ENCODE measurements around the gene GSTA4. TPM values are rescaled to one million over a fixed set of nuclear protein-coding genes. Genes with fewer than 3 reads are reported as not detected.

GSTA4 gene
- total and polyA plus RNA-seq, 7 donors: 4.8 to 20.1 (median 12.8) TPM

DNA sequence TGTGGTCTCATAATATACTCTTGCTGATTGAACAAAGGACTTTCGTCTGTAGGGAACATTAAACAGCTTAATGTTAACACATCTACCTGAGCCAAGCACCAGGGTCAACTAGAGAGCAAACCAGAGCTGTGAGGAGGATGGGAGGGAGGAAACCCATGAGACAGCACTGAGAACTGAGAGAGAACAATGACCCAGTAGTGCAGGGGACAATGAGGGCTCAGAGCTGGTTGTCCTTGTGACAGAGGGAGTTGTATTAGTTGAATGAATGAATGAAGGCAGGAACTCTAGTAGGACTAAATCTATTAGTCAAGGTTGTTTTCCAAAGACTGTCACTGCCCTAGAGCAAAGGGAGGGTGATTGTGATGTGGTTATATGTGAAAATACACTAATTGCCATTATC is 28.2 kb upstream of the GSTA4 start:
- DNase-seq: no peak
- H3K36me3 ChIP-seq (ENCODE audit: insufficient read depth in 1 of 2, low read depth in 1 of 2): peaks cover 4 to 67% of the 10 kb centered on the region in 2 donors
- TF ChIP-seq, protein P1, sequence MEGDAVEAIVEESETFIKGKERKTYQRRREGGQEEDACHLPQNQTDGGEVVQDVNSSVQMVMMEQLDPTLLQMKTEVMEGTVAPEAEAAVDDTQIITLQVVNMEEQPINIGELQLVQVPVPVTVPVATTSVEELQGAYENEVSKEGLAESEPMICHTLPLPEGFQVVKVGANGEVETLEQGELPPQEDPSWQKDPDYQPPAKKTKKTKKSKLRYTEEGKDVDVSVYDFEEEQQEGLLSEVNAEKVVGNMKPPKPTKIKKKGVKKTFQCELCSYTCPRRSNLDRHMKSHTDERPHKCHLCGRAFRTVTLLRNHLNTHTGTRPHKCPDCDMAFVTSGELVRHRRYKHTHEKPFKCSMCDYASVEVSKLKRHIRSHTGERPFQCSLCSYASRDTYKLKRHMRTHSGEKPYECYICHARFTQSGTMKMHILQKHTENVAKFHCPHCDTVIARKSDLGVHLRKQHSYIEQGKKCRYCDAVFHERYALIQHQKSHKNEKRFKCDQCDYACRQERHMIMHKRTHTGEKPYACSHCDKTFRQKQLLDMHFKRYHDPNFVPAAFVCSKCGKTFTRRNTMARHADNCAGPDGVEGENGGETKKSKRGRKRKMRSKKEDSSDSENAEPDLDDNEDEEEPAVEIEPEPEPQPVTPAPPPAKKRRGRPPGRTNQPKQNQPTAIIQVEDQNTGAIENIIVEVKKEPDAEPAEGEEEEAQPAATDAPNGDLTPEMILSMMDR (IDR thresholded peaks at IDR 0.05): no peak

GRCh38 chr6:53020005-53020744 is 25.1 kb upstream of the GSTA4 start:
- Histone ChIP-seq H3K9me3 (no peaks in the 10 kb centered on the region), H3K36me3 (ENCODE audit: insufficient read depth in 1 of 2, low read depth in 1 of 2) (peaks cover 15 to 71% of the 10 kb centered on the region in 2 donors), H3K4me1 (no peaks in the 10 kb centered on the region), H3K27ac (no peak overlapping the region), H3K27me3 (ENCODE audit: insufficient read depth in 3 of 3, low read length in 2 of 3) (no peaks in the 10 kb centered on the region), H3K4me3 (no peak overlapping the region)
- DNase-seq (no peak), ATAC-seq (no peak)
- WGBS, 3 donors: 77 to 81% (median 81%) methylated on average over 3 of the region's 3 CpGs
- intact Hi-C loops (cut with DNase I): no loop called here
- TF ChIP-seq, protein P1 (IDR thresholded peaks at IDR 0.05): no peak

More for the DNA sequence above, 28.2 kb upstream of the GSTA4 start:
- WGBS, 3 donors: 91 to 100% (median 93%) methylated on average over 1 of the region's 1 CpG
- no peaks in the 10 kb centered on the region for H3K9me3 ChIP-seq
- H3K27ac ChIP-seq: no peak overlapping the region
- H3K4me3 ChIP-seq: no peak overlapping the region
- intact Hi-C loops (cut with DNase I): no loop called here
- no peak for ATAC-seq
- no peaks in the 10 kb centered on the region for H3K4me1 ChIP-seq
- no peaks in the 10 kb centered on the region for H3K27me3 ChIP-seq (ENCODE audit: insufficient read depth in 3 of 3, low read length in 2 of 3)

GRCh38 chr6:53018446-53018845 is 23.4 kb upstream of the GSTA4 start:
- ATAC-seq: no peak
- TF ChIP-seq, protein P1 (IDR thresholded peaks at IDR 0.05): no peak
- no peaks in the 10 kb centered on the region for H3K9me3 ChIP-seq
- no peak for DNase-seq
- intact Hi-C loops (cut with DNase I): no loop called here
- no peaks in the 10 kb centered on the region for H3K27me3 ChIP-seq (ENCODE audit: insufficient read depth in 3 of 3, low read length in 2 of 3)
- H3K36me3 ChIP-seq (ENCODE audit: insufficient read depth in 1 of 2, low read depth in 1 of 2): peaks cover 19 to 76% of the 10 kb centered on the region in 2 donors
- no peak overlapping the region for H3K4me3 ChIP-seq
- no peaks in the 10 kb centered on the region for H3K4me1 ChIP-seq
- WGBS, 3 donors: 91 to 97% (median 95%) methylated on average over 2 of the region's 2 CpGs
- no peak overlapping the region for H3K27ac ChIP-seq

- WGBS, 3 donors: 97 to 99% (median 98%) methylated on average over 1 of the region's 1 CpG
Observed at GRCh38 chr6:53015486-53015885, 20.4 kb upstream of the GSTA4 start.

More at GRCh38 chr6:53015486-53015885, 20.4 kb upstream of the GSTA4 start:
- Histone ChIP-seq H3K4me3 (no peak overlapping the region), H3K36me3 (ENCODE audit: insufficient read depth in 1 of 2, low read depth in 1 of 2) (peaks cover 19 to 98% of the 10 kb centered on the region in 2 donors), H3K9me3 (no peaks in the 10 kb centered on the region), H3K27ac (no peak overlapping the region), H3K27me3 (ENCODE audit: insufficient read depth in 3 of 3, low read length in 2 of 3) (no peaks in the 10 kb centered on the region), H3K4me1 (no peaks in the 10 kb centered on the region)
- no peak for DNase-seq
- intact Hi-C loops (cut with DNase I): no loop called here
- TF ChIP-seq, protein P1 (IDR thresholded peaks at IDR 0.05): no peak
- no peak for ATAC-seq

Measured in psoas muscle (tissue), 8 donors.